B cell (primary cell): ENCODE measurements around the gene SERPINB1.

Experiments used
- CTCF ChIP-seq: fragments of 200-600 bp; IDR thresholded peaks from one replicate; pipeline ENCODE4 v1.8.0; 2022; ENCODE audit warnings: antibody characterized with exemption, mild to moderate bottlenecking
- EZH2 ChIP-seq: IDR thresholded peaks from 2 replicates; pipeline ENCODE4 v1.6.1; 2012; ENCODE audit warnings: borderline replicate concordance, low read depth, mild to moderate bottlenecking, moderate library complexity, low read length; ENCODE audit not compliant: insufficient read depth, poor library complexity, severe bottlenecking

- TF ChIP-seq CTCF (no peak), EZH2 (no peak)
Measured at GRCh38 chr6:2852514-2852855, 10.8 kb upstream of the SERPINB1 start.
